H9 (cell line): ENCODE data around the gene PPP1R16B. TPM values are rescaled to one million over a fixed set of nuclear protein-coding genes. Genes with fewer than 3 reads are reported as not detected.
"Not testable (repeated sequence)": the region's sequence is repeated elsewhere in the genome, so short reads cannot be mapped to it uniquely, and the experiment has no call there.

Experiments used
- DNase-seq: peaks from one replicate; pipeline ENCODE4 v3.0.0-alpha.2; 2017
- H2AFZ ChIP-seq: one replicate; pipeline ENCODE4 v1.6.1; 2013; ENCODE audit warnings: mild to moderate bottlenecking, low read length, control low read depth, moderate library complexity
- H2AK5ac ChIP-seq: 2 replicates; pipeline ENCODE4 v1.6.1; 2013; ENCODE audit warnings: low read length, control low read depth, mixed read lengths; ENCODE audit not compliant: insufficient read length
- H2BK120ac ChIP-seq: one replicate; pipeline ENCODE4 v1.6.1; 2013; ENCODE audit warnings: low read depth, mild to moderate bottlenecking, low read length, control low read depth, inconsistent platforms; ENCODE audit not compliant: poor library complexity, severe bottlenecking
- H2BK12ac ChIP-seq: 2 replicates; pipeline ENCODE4 v1.6.1; 2013; ENCODE audit warnings: low read length, control low read depth, mixed read lengths, low read depth; ENCODE audit not compliant: insufficient read length
- H2BK15ac ChIP-seq: 2 replicates; pipeline ENCODE4 v1.6.1; 2013; ENCODE audit warnings: low read depth, low read length, control low read depth
- H2BK20ac ChIP-seq: one replicate; pipeline ENCODE4 v1.6.1; 2013; ENCODE audit warnings: low read depth, mild to moderate bottlenecking, low read length, control low read depth, inconsistent platforms; ENCODE audit not compliant: poor library complexity, severe bottlenecking
- H2BK5ac ChIP-seq: 2 replicates; pipeline ENCODE4 v1.6.1; 2013; ENCODE audit warnings: low read length, control low read depth, mixed read lengths; ENCODE audit not compliant: insufficient read length
- H3K14ac ChIP-seq: 2 replicates; pipeline ENCODE4 v1.6.1; 2013; ENCODE audit warnings: low read length, control low read depth; ENCODE audit not compliant: insufficient read depth
- H3K18ac ChIP-seq: 2 replicates; pipeline ENCODE4 v1.6.1; 2013; ENCODE audit warnings: low read depth, mild to moderate bottlenecking, mixed read lengths, low read length, control low read depth; ENCODE audit not compliant: insufficient read length
- H3K23ac ChIP-seq: 2 replicates; pipeline ENCODE4 v1.6.1; 2013; ENCODE audit warnings: low read length, control low read depth, mixed read lengths, low read depth; ENCODE audit not compliant: insufficient read length
- H3K23me2 ChIP-seq: 2 replicates; pipeline ENCODE4 v1.6.1; 2013; ENCODE audit warnings: low read depth, mild to moderate bottlenecking, mixed read lengths, low read length, control low read depth; ENCODE audit not compliant: insufficient read length, poor library complexity, severe bottlenecking
- H3K27ac ChIP-seq: 2 replicates; pipeline ENCODE4 v1.5.1; 2013; ENCODE audit warnings: low read length, control low read depth, mixed read lengths, low read depth; ENCODE audit not compliant: insufficient read length
- H3K27me3 ChIP-seq: 2 replicates; pipeline ENCODE4 v1.6.1; 2013; ENCODE audit warnings: low read length, control low read depth, inconsistent platforms; ENCODE audit not compliant: insufficient read depth
- H3K4ac ChIP-seq: 2 replicates; pipeline ENCODE4 v1.6.1; 2013; ENCODE audit warnings: low read depth, mild to moderate bottlenecking, control low read depth, inconsistent platforms, low read length, moderate library complexity
- H3K4me1 ChIP-seq: 2 replicates; pipeline ENCODE4 v1.6.1; 2013; ENCODE audit warnings: low read length, control low read depth, inconsistent platforms; ENCODE audit not compliant: insufficient read depth
- H3K4me2 ChIP-seq: 2 replicates; pipeline ENCODE4 v1.6.1; 2013; ENCODE audit warnings: low read length, control low read depth, mixed read lengths; ENCODE audit not compliant: insufficient read length, insufficient read depth
- H3K56ac ChIP-seq: 2 replicates; pipeline ENCODE4 v1.6.1; 2013; ENCODE audit warnings: low read depth, mild to moderate bottlenecking, mixed read lengths, low read length, control low read depth; ENCODE audit not compliant: insufficient read length
- H3K79me1 ChIP-seq: 2 replicates; pipeline ENCODE4 v1.6.1; 2013; ENCODE audit warnings: low read depth, mild to moderate bottlenecking, moderate library complexity, low read length, control low read depth, inconsistent platforms; ENCODE audit not compliant: insufficient read depth, poor library complexity, severe bottlenecking
- H3K79me2 ChIP-seq: 2 replicates; pipeline ENCODE4 v1.6.1; 2013; ENCODE audit warnings: low read length, control low read depth, inconsistent platforms; ENCODE audit not compliant: insufficient read depth
- H3K9ac ChIP-seq: 2 replicates; pipeline ENCODE4 v1.6.1; 2013; ENCODE audit warnings: low read length, control low read depth, mixed read lengths; ENCODE audit not compliant: insufficient read length; ENCODE audit errors: extremely low read depth
- H3K9me3 ChIP-seq: one replicate; pipeline ENCODE4 v1.6.1; 2013; ENCODE audit warnings: low read depth, low read length, inconsistent platforms; ENCODE audit not compliant: control insufficient read depth
- H3T11ph ChIP-seq: one replicate; pipeline ENCODE4 v1.6.1; 2013; ENCODE audit warnings: mild to moderate bottlenecking, low read length, control low read depth, inconsistent platforms
- H4K20me1 ChIP-seq: one replicate; pipeline ENCODE4 v1.6.1; 2013; ENCODE audit not compliant: control insufficient read depth, insufficient read length, insufficient read depth
- H4K5ac ChIP-seq: 2 replicates; pipeline ENCODE4 v1.6.1; 2013; ENCODE audit warnings: low read depth, mild to moderate bottlenecking, mixed read lengths, low read length, control low read depth; ENCODE audit not compliant: insufficient read length
- H4K8ac ChIP-seq: replicated peaks from 2 replicates; pipeline ENCODE4 v1.6.1; 2013; ENCODE audit warnings: low read length, control low read depth, mixed read lengths, low read depth; ENCODE audit not compliant: insufficient read length
- H4K91ac ChIP-seq: 2 replicates; pipeline ENCODE4 v1.6.1; 2013; ENCODE audit warnings: low read depth, mild to moderate bottlenecking, moderate library complexity, mixed read lengths, low read length, control low read depth; ENCODE audit not compliant: insufficient read length
- H3K27ac Mint-ChIP-seq, 3 experiments: 2 replicates in 2 of 3; 3 replicates in 1 of 3; pipeline ENCODE4 v1.8.0; 2020 to 2021; ENCODE audit warnings: mixed read lengths in 3 of 3, mild to moderate bottlenecking in 1 of 3, moderate library complexity in 1 of 3
- H3K27me3 Mint-ChIP-seq: 2 replicates; pipeline ENCODE4 v1.8.0; 2021; ENCODE audit warnings: low read depth, mild to moderate bottlenecking, moderate library complexity, mixed read lengths
- H3K36me3 Mint-ChIP-seq, 3 experiments: 2 replicates in 2 of 3; 3 replicates in 1 of 3; pipeline ENCODE4 v1.8.0; 2020 to 2021; ENCODE audit warnings: low read depth in 3 of 3, mixed read lengths in 3 of 3; ENCODE audit not compliant: insufficient read depth in 1 of 3
- H3K4me1 Mint-ChIP-seq, 2 experiments: 2 replicates each; pipeline ENCODE4 v1.8.0; 2020; ENCODE audit warnings: mixed read lengths in 2 of 2
- H3K4me3 Mint-ChIP-seq, 2 experiments: 2 replicates in 1 of 2; 3 replicates in 1 of 2; pipeline ENCODE4 v1.8.0; 2020 to 2021; ENCODE audit warnings: mild to moderate bottlenecking in 2 of 2, mixed read lengths in 2 of 2, moderate library complexity in 1 of 2
- H3K9me3 Mint-ChIP-seq, 2 experiments: 2 replicates in 1 of 2; 3 replicates in 1 of 2; pipeline ENCODE4 v1.8.0; 2020; ENCODE audit warnings: mild to moderate bottlenecking in 2 of 2, mixed read lengths in 2 of 2, moderate library complexity in 1 of 2
- CTCF ChIP-seq: fragments of 200-600 bp; sonication (generic); conservative IDR thresholded peaks from 3 replicates; pipeline ENCODE4 v1.8.0; 2021; ENCODE audit warnings: antibody characterized with exemption, mild to moderate bottlenecking
- WGBS: extraction: QIAGEN DNeasy Blood & Tissue Kit; methylation state at CpG from one replicate; pipeline ENCODE4 v1.1.7; 2013; ENCODE audit warnings: missing lambda C conversion rate, low lambda C conversion rate, mixed read lengths; ENCODE audit not compliant: insufficient read length; ENCODE audit errors: extremely low coverage; 5-methylcytosine and 5-hydroxymethylcytosine counted together
- total RNA-seq: library from RNA; stranded (reverse); gene quantifications from 2 replicates; pipeline ENCODE4 v1.2.1, GENCODE V29; 2021

Gene PPP1R16B
- total RNA-seq, 1 experiment from 2014 or later: 8.2 TPM

GRCh38 chr20:38791940-38792339 lies 13.6 kb upstream of the PPP1R16B start:
- H3K4me1 Mint-ChIP-seq: no peaks in the 10 kb centered on the region
- Histone ChIP-seq H2BK5ac (no peak overlapping the region), H3K27me3 (no peaks in the 10 kb centered on the region), H2BK20ac (no peak overlapping the region), H3K23ac (no peak overlapping the region), H2BK120ac (no peak overlapping the region), H2AFZ (no peak overlapping the region), H3K9me3 (no peaks in the 10 kb centered on the region), H3K23me2 (no peaks in the 10 kb centered on the region), H3K4me2 (no peak overlapping the region), H3K4me1 (no peaks in the 10 kb centered on the region), H3K56ac (no peak overlapping the region), H3K14ac (no peak overlapping the region), H2AK5ac (no peak overlapping the region), H3K79me1 (no peaks in the 10 kb centered on the region), H4K8ac (no peak overlapping the region), H3K18ac (no peak overlapping the region), H2BK12ac (no peak overlapping the region), H4K91ac (no peak overlapping the region), H4K5ac (no peak overlapping the region), H3K4ac (no peak overlapping the region), H3K27ac (no peak overlapping the region), H3K9ac (no peak overlapping the region), H2BK15ac (no peak overlapping the region), H4K20me1 (no peaks in the 10 kb centered on the region), H3K79me2 (no peaks in the 10 kb centered on the region), H3T11ph (no peak overlapping the region)
- H3K27me3 Mint-ChIP-seq: no peaks in the 10 kb centered on the region
- no peak for TF ChIP-seq CTCF
- H3K9me3 Mint-ChIP-seq: no peaks in the 10 kb centered on the region; a peak in 1 of 5 replicates
- no CpG with 5 or more reads among the region's 1 CpG for WGBS
- no peak overlapping the region for H3K27ac Mint-ChIP-seq
- H3K4me3 Mint-ChIP-seq: no peak overlapping the region
- H3K36me3 Mint-ChIP-seq: no peaks in the 10 kb centered on the region
- no peak for DNase-seq

- H3K18ac ChIP-seq, H3K23me2 ChIP-seq, H3K27ac ChIP-seq, H3K4me2 ChIP-seq, H3K4me1 ChIP-seq, H3K4ac ChIP-seq, H2BK5ac ChIP-seq, H3T11ph ChIP-seq, H3K27me3 ChIP-seq, H3K4me1 Mint-ChIP-seq, H2AK5ac ChIP-seq, H4K8ac ChIP-seq, H3K36me3 Mint-ChIP-seq, H3K9me3 Mint-ChIP-seq, H3K9me3 ChIP-seq, H3K23ac ChIP-seq, H3K27ac Mint-ChIP-seq, H2BK12ac ChIP-seq, H2BK120ac ChIP-seq, H3K27me3 Mint-ChIP-seq, H3K4me3 Mint-ChIP-seq, H2BK20ac ChIP-seq, H2AFZ ChIP-seq, H3K56ac ChIP-seq, H4K91ac ChIP-seq, H2BK15ac ChIP-seq, H3K14ac ChIP-seq, H3K79me1 ChIP-seq, H4K20me1 ChIP-seq, H3K9ac ChIP-seq, H4K5ac ChIP-seq, H3K79me2 ChIP-seq, DNase-seq: not testable (repeated sequence)
- no CpG with 5 or more reads among the region's 5 CpGs for WGBS
Measured at GRCh38 chr20:38794057-38794456, 11.4 kb upstream of the PPP1R16B start.
